ENCODE data around the gene COG4. TPM values are rescaled to one million over a fixed set of nuclear protein-coding genes. Genes with fewer than 3 reads are reported as not detected.

COG4 gene
- polyA plus RNA-seq, 2 of the 4 experiments (the other 2 are of a cell fraction), result 42.7 to 48.2 TPM

- no peak for TF ChIP-seq HES2 (IDR thresholded peaks at IDR 0.05)
- TF ChIP-seq CHD4 (IDR thresholded peaks at IDR 0.05; ENCODE audit: borderline replicate concordance), result no peak
Measured at GRCh38 chr16:70523076-70523742, at the start of gene COG4 (continued).

GRCh38 chr16:70572926-70573270 lies 49.5 kb upstream of the COG4 start:
- H3K4me2 ChIP-seq, result no peak overlapping the region
- peaks cover 12% of the 10 kb centered on the region; the same call in 1 of the 3 replicates for H3K4me1 ChIP-seq
- TF ChIP-seq ZFP36 (IDR thresholded peaks at IDR 0.05; ENCODE audit: borderline replicate concordance, partially characterized antibody) (no peak), MAX (IDR thresholded peaks at IDR 0.05) (no peak), EP300 (IDR thresholded peaks at IDR 0.05) (no peak), CBX2 (IDR thresholded peaks at IDR 0.05; ENCODE audit: borderline replicate concordance, low read depth) (no peak)
- no peak for DNase-seq (ENCODE audit: low read depth in 1 of 2, low spot score in 1 of 2)
- no peaks in the 10 kb centered on the region for H3K9me3 ChIP-seq
- ATAC-seq, result no peak
- ChIA-PET CTCF (interaction anchor here (1.1 to 1.9 kb wide), 4 partner anchors 12 to 194 kb away, joined by 3 to 7 read pairs (median 4); no protein-coding TSS in a partner anchor), POLR2A (no interaction called here)
- no peak for FAIRE-seq
- H3K4me3 ChIP-seq, result no peak overlapping the region
- 93% methylated on average over 2 of the region's 2 CpGs for WGBS (ENCODE audit: missing lambda C conversion rate)
- no peak overlapping the region for H3K27ac ChIP-seq

GRCh38 chr16:70572050-70572925 lies 48.9 kb upstream of the COG4 start:
- POLR2A ChIA-PET, result no interaction called here
- Histone ChIP-seq H3K27ac (no peak overlapping the region), H3K4me3 (no peak overlapping the region), H3K4me1 (peaks cover 11% of the 10 kb centered on the region; the same call in 1 of the 3 replicates), H3K4me2 (no peak overlapping the region), H3K9me3 (no peaks in the 10 kb centered on the region)
- TF ChIP-seq MAZ (IDR thresholded peaks at IDR 0.05; ENCODE audit: borderline replicate concordance, low read depth, low read length) (no peak), ZSCAN20 (CRISPR knock-in tag; IDR thresholded peaks at IDR 0.05) (no peak), CBX2 (IDR thresholded peaks at IDR 0.05; ENCODE audit: borderline replicate concordance, low read depth) (no peak), MYC (IDR thresholded peaks at IDR 0.05; ENCODE audit: borderline replicate concordance, low read length) (no peak), RNF2 (IDR thresholded peaks at IDR 0.05; ENCODE audit: borderline replicate concordance, low read depth) (no peak), ZC3H11A (IDR thresholded peaks at IDR 0.05) (no peak), USF2 (IDR thresholded peaks at IDR 0.05) (no peak), JUNB (IDR thresholded peaks at IDR 0.05) (no peak), SREBF2 (IDR thresholded peaks at IDR 0.05) (no peak), BCL3 (IDR thresholded peaks at IDR 0.05) (no peak), EHF (CRISPR knock-in tag; IDR thresholded peaks at IDR 0.05) (no peak), CHD2 (IDR thresholded peaks at IDR 0.05; ENCODE audit: low read length, partially characterized antibody) (no peak), HEYL (CRISPR knock-in tag; IDR thresholded peaks at IDR 0.05) (no peak)
- FAIRE-seq (no peak), ATAC-seq (no peak), DNase-seq (ENCODE audit: low read depth in 1 of 2, low spot score in 1 of 2) (no peak)
- CTCF ChIA-PET, result interaction anchor here (1.1 to 1.8 kb wide), 3 partner anchors 12 to 194 kb away, joined by 3 to 5 read pairs (median 3); no protein-coding TSS in a partner anchor
- WGBS (ENCODE audit: missing lambda C conversion rate), result 93% methylated on average over 5 of the region's 5 CpGs

Data from A549 (cell line).